ENCODE measurements around the gene SGCE. TPM values are rescaled to one million over a fixed set of nuclear protein-coding genes. Genes with fewer than 3 reads are reported as not detected.
A peak's percentile ranks its signal among the peaks of the same experiment; 100 is the strongest.

Gene SGCE
- total RNA-seq, 1 experiment from 2014 or later: 17.4 TPM

DNA sequence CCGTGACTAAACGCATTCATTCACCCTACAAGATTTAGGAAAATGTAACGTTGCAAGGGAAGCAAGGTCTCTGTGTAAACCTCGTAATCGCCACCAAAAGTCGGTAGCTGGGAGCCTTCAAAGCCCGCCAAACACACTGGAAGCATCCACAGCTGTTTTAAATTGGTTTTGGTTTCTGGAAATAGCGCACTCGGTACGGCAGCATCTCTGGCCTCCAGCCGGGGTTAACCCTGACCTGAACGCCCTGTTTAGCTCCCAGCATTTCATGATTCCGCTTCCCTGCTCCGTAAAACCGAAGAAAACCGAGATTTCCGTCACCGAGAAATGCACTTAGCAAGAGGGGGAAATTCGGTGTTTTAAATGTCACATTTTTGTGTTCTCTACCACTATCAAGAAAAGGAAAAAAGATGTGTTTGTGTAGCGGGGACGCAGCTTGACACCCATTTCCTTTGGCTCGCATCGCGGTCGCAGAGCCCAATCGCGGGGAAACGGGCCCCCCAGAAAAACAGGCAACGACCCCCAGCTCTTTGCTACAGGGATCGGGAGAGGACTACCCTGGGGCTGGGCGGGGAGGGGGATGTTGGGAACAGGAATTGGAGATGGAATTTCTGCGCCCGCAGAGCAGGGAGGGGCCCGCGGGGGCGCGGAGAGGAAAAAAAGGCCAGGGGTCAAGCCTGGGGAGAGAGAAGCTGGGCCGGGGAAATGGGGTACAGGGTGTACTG, 646 bp downstream of the SGCE start:
- Histone ChIP-seq H2AFZ (ENCODE audit: low read depth, low read length, poor library complexity, severe bottlenecking) (no peak overlapping the region), H3K4me1 (ENCODE audit: control insufficient read depth in 1 of 2, insufficient read depth in 2 of 2, low read length in 2 of 2) (peaks cover 5 to 21% of the 10 kb centered on the region in 2 experiments; a peak in 2 of 4 replicates), H3K9me3 (ENCODE audit: control insufficient read depth in 1 of 2, insufficient read depth in 1 of 2, low read depth in 1 of 2, low read length in 2 of 2) (no peaks in the 10 kb centered on the region), H3K79me2 (ENCODE audit: insufficient read depth, low read length) (no peaks in the 10 kb centered on the region; the same call in 1 of the 2 replicates), H3K9ac (ENCODE audit: low read length) (peak overlapping the region; percentile 49), H4K20me1 (ENCODE audit: insufficient read depth) (no peaks in the 10 kb centered on the region), H3K27me3 (ENCODE audit: insufficient read depth, low read length) (no peaks in the 10 kb centered on the region), H3K27ac (ENCODE audit: low read depth, low read length) (peak overlapping the region; percentile 44; the same call in 1 of the 2 replicates), H3K4me3 (replicated peaks in 1 of 2; ENCODE audit: low read depth in 1 of 2, low read length in 2 of 2) (peak overlapping the region; percentile 57 to 58), H3K9me2 (ENCODE audit: insufficient read depth) (no peaks in the 10 kb centered on the region), H3K4me2 (ENCODE audit: low read length) (peak overlapping the region; percentile 83), H3K36me3 (ENCODE audit: control insufficient read depth in 1 of 2, insufficient read depth in 2 of 2, low read length in 2 of 2) (no peaks in the 10 kb centered on the region)
- no peak for DNase-seq (ENCODE audit: low read depth, low spot score)
- TF ChIP-seq ELF1 (IDR thresholded peaks at IDR 0.05; ENCODE audit: borderline replicate concordance, low read depth): no peak
- TF ChIP-seq RAD21 (IDR thresholded peaks at IDR 0.05; ENCODE audit: low read depth): no peak
- TF ChIP-seq, protein P1, sequence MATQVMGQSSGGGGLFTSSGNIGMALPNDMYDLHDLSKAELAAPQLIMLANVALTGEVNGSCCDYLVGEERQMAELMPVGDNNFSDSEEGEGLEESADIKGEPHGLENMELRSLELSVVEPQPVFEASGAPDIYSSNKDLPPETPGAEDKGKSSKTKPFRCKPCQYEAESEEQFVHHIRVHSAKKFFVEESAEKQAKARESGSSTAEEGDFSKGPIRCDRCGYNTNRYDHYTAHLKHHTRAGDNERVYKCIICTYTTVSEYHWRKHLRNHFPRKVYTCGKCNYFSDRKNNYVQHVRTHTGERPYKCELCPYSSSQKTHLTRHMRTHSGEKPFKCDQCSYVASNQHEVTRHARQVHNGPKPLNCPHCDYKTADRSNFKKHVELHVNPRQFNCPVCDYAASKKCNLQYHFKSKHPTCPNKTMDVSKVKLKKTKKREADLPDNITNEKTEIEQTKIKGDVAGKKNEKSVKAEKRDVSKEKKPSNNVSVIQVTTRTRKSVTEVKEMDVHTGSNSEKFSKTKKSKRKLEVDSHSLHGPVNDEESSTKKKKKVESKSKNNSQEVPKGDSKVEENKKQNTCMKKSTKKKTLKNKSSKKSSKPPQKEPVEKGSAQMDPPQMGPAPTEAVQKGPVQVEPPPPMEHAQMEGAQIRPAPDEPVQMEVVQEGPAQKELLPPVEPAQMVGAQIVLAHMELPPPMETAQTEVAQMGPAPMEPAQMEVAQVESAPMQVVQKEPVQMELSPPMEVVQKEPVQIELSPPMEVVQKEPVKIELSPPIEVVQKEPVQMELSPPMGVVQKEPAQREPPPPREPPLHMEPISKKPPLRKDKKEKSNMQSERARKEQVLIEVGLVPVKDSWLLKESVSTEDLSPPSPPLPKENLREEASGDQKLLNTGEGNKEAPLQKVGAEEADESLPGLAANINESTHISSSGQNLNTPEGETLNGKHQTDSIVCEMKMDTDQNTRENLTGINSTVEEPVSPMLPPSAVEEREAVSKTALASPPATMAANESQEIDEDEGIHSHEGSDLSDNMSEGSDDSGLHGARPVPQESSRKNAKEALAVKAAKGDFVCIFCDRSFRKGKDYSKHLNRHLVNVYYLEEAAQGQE (IDR thresholded peaks at IDR 0.05; ENCODE audit: low read depth): no peak
- no peak for TF ChIP-seq SP1 (IDR thresholded peaks at IDR 0.05; ENCODE audit: low read depth)
- no peak for TF ChIP-seq EZH2phosphoT487 (IDR thresholded peaks at IDR 0.05; ENCODE audit: borderline replicate concordance)
- no peak for TF ChIP-seq CBX3 (IDR thresholded peaks at IDR 0.05; ENCODE audit: low read depth)
- TF ChIP-seq, protein P2, sequence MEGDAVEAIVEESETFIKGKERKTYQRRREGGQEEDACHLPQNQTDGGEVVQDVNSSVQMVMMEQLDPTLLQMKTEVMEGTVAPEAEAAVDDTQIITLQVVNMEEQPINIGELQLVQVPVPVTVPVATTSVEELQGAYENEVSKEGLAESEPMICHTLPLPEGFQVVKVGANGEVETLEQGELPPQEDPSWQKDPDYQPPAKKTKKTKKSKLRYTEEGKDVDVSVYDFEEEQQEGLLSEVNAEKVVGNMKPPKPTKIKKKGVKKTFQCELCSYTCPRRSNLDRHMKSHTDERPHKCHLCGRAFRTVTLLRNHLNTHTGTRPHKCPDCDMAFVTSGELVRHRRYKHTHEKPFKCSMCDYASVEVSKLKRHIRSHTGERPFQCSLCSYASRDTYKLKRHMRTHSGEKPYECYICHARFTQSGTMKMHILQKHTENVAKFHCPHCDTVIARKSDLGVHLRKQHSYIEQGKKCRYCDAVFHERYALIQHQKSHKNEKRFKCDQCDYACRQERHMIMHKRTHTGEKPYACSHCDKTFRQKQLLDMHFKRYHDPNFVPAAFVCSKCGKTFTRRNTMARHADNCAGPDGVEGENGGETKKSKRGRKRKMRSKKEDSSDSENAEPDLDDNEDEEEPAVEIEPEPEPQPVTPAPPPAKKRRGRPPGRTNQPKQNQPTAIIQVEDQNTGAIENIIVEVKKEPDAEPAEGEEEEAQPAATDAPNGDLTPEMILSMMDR (IDR thresholded peaks at IDR 0.05 in 2 of 3, conservative IDR thresholded peaks at IDR 0.05 in 1 of 3; ENCODE audit: borderline replicate concordance in 1 of 3, insufficient read depth in 1 of 3, low read depth in 2 of 3, low read length in 2 of 3): no peak
- POLR2A ChIA-PET: interaction anchor here (0.7 kb wide), 1 partner anchor 161 kb away, joined by 3 read pairs; no protein-coding TSS in a partner anchor
- ATAC-seq: no peak
- RAD21 ChIA-PET (ENCODE audit: low non-redundant PET in 1 of 2, low total read pairs in 2 of 2, uncharacterized antibody in 2 of 2, unreplicated experiment in 2 of 2): interaction anchor here in 1 of 2 experiments (0.6 kb wide), 1 partner anchor 144 kb away, joined by 4 read pairs; no protein-coding TSS in a partner anchor
- no TSS peak for BruUV-seq (replicated peaks)
- CTCF ChIA-PET: interaction anchor here (0.6 to 2.8 kb wide), 2 partner anchors 14 to 206 kb away, joined by 3 to 11 read pairs; no protein-coding TSS in a partner anchor
- intact Hi-C loops (cut with micrococcal nuclease): loop anchor here (5.0 to 10.0 kb wide), 4 partner anchors 143 to 820 kb away; no protein-coding TSS in a partner anchor

Measured in HCT116 (cell line).